Measurements from ENCODE around the gene KIAA2012. TPM values are rescaled to one million over a fixed set of nuclear protein-coding genes. Genes with fewer than 3 reads are reported as not detected.

Gene KIAA2012
- total RNA-seq, 1 donor = not detected

- Histone ChIP-seq H3K27me3 (ENCODE audit: insufficient read depth, low read length) (no peaks in the 10 kb centered on the region), H3K4me3 (ENCODE audit: low read length) (no peak overlapping the region), H3K9me3 (ENCODE audit: low read depth, low read length) (no peaks in the 10 kb centered on the region), H3K4me1 (ENCODE audit: insufficient read depth, low read length) (no peaks in the 10 kb centered on the region)
These were observed 18.4 kb downstream of the KIAA2012 start for GRCh38 chr2:202091476-202091875.

- no peak overlapping the region for H3K4me3 ChIP-seq (ENCODE audit: low read length)
- H3K9me3 ChIP-seq (ENCODE audit: low read depth, low read length) = no peaks in the 10 kb centered on the region
- H3K4me1 ChIP-seq (ENCODE audit: insufficient read depth, low read length) = no peaks in the 10 kb centered on the region
- no peaks in the 10 kb centered on the region for H3K27me3 ChIP-seq (ENCODE audit: insufficient read depth, low read length)
These were observed 21.5 kb downstream of the KIAA2012 start for GRCh38 chr2:202094426-202094986.

- no peaks in the 10 kb centered on the region for H3K9me3 ChIP-seq (ENCODE audit: low read depth, low read length)
- H3K27me3 ChIP-seq (ENCODE audit: insufficient read depth, low read length) = no peaks in the 10 kb centered on the region
- H3K4me3 ChIP-seq (ENCODE audit: low read length) = no peak overlapping the region
- no peaks in the 10 kb centered on the region for H3K4me1 ChIP-seq (ENCODE audit: insufficient read depth, low read length)
These were observed 22.2 kb downstream of the KIAA2012 start for GRCh38 chr2:202095235-202095634.

GRCh38 chr2:202096736-202097135 is 23.7 kb downstream of the KIAA2012 start:
- no peak overlapping the region for H3K4me3 ChIP-seq (ENCODE audit: low read length)
- H3K9me3 ChIP-seq (ENCODE audit: low read depth, low read length) = no peaks in the 10 kb centered on the region
- no peaks in the 10 kb centered on the region for H3K27me3 ChIP-seq (ENCODE audit: insufficient read depth, low read length)
- H3K4me1 ChIP-seq (ENCODE audit: insufficient read depth, low read length) = no peaks in the 10 kb centered on the region

GRCh38 chr2:202098291-202098690 is 25.2 kb downstream of the KIAA2012 start:
- Histone ChIP-seq H3K4me1 (ENCODE audit: insufficient read depth, low read length) (no peaks in the 10 kb centered on the region), H3K4me3 (ENCODE audit: low read length) (no peak overlapping the region), H3K9me3 (ENCODE audit: low read depth, low read length) (no peaks in the 10 kb centered on the region), H3K27me3 (ENCODE audit: insufficient read depth, low read length) (no peaks in the 10 kb centered on the region)

GRCh38 chr2:202099515-202099914 is 26.5 kb downstream of the KIAA2012 start:
- no peak overlapping the region for H3K4me3 ChIP-seq (ENCODE audit: low read length)
- H3K9me3 ChIP-seq (ENCODE audit: low read depth, low read length) = no peaks in the 10 kb centered on the region
- H3K4me1 ChIP-seq (ENCODE audit: insufficient read depth, low read length) = no peaks in the 10 kb centered on the region
- H3K27me3 ChIP-seq (ENCODE audit: insufficient read depth, low read length) = no peaks in the 10 kb centered on the region

- Histone ChIP-seq H3K4me3 (ENCODE audit: low read length) (no peak overlapping the region), H3K9me3 (ENCODE audit: low read depth, low read length) (no peaks in the 10 kb centered on the region), H3K4me1 (ENCODE audit: insufficient read depth, low read length) (no peaks in the 10 kb centered on the region), H3K27me3 (ENCODE audit: insufficient read depth, low read length) (no peaks in the 10 kb centered on the region)
These were observed 27.1 kb downstream of the KIAA2012 start for GRCh38 chr2:202100176-202100575.

GRCh38 chr2:202101026-202101579 is 28.0 kb downstream of the KIAA2012 start:
- no peaks in the 10 kb centered on the region for H3K27me3 ChIP-seq (ENCODE audit: insufficient read depth, low read length)
- no peaks in the 10 kb centered on the region for H3K4me1 ChIP-seq (ENCODE audit: insufficient read depth, low read length)
- H3K9me3 ChIP-seq (ENCODE audit: low read depth, low read length) = no peaks in the 10 kb centered on the region
- no peak overlapping the region for H3K4me3 ChIP-seq (ENCODE audit: low read length)

GRCh38 chr2:202102425-202103000 is 29.5 kb downstream of the KIAA2012 start:
- Histone ChIP-seq H3K4me3 (ENCODE audit: low read length) (no peak overlapping the region), H3K4me1 (ENCODE audit: insufficient read depth, low read length) (no peaks in the 10 kb centered on the region), H3K27me3 (ENCODE audit: insufficient read depth, low read length) (no peaks in the 10 kb centered on the region), H3K9me3 (ENCODE audit: low read depth, low read length) (no peaks in the 10 kb centered on the region)

GRCh38 chr2:202104286-202104870 is 31.3 kb downstream of the KIAA2012 start:
- H3K9me3 ChIP-seq (ENCODE audit: low read depth, low read length) = no peaks in the 10 kb centered on the region
- H3K4me3 ChIP-seq (ENCODE audit: low read length) = no peak overlapping the region
- no peaks in the 10 kb centered on the region for H3K4me1 ChIP-seq (ENCODE audit: insufficient read depth, low read length)

GRCh38 chr2:202105025-202105424 is 32.0 kb downstream of the KIAA2012 start:
- Histone ChIP-seq H3K4me1 (ENCODE audit: insufficient read depth, low read length) (no peaks in the 10 kb centered on the region), H3K4me3 (ENCODE audit: low read length) (no peak overlapping the region), H3K27me3 (ENCODE audit: insufficient read depth, low read length) (no peaks in the 10 kb centered on the region)

More at GRCh38 chr2:202104286-202104870, 31.3 kb downstream of the KIAA2012 start:
- no peaks in the 10 kb centered on the region for H3K27me3 ChIP-seq (ENCODE audit: insufficient read depth, low read length)

GRCh38 chr2:202108345-202108744 is 35.3 kb downstream of the KIAA2012 start:
- Histone ChIP-seq H3K4me3 (ENCODE audit: low read length) (no peak overlapping the region), H3K4me1 (ENCODE audit: insufficient read depth, low read length) (no peaks in the 10 kb centered on the region), H3K9me3 (ENCODE audit: low read depth, low read length) (no peaks in the 10 kb centered on the region)

More at GRCh38 chr2:202105025-202105424, 32.0 kb downstream of the KIAA2012 start:
- no peaks in the 10 kb centered on the region for H3K9me3 ChIP-seq (ENCODE audit: low read depth, low read length)

GRCh38 chr2:202109139-202109736 is 36.2 kb downstream of the KIAA2012 start:
- Histone ChIP-seq H3K27me3 (ENCODE audit: insufficient read depth, low read length) (no peaks in the 10 kb centered on the region), H3K4me3 (ENCODE audit: low read length) (no peak overlapping the region), H3K9me3 (ENCODE audit: low read depth, low read length) (no peaks in the 10 kb centered on the region), H3K4me1 (ENCODE audit: insufficient read depth, low read length) (no peaks in the 10 kb centered on the region)

More at GRCh38 chr2:202108345-202108744, 35.3 kb downstream of the KIAA2012 start:
- H3K27me3 ChIP-seq (ENCODE audit: insufficient read depth, low read length) = no peaks in the 10 kb centered on the region

GRCh38 chr2:202109737-202110184 is 36.7 kb downstream of the KIAA2012 start:
- Histone ChIP-seq H3K9me3 (ENCODE audit: low read depth, low read length) (no peaks in the 10 kb centered on the region), H3K27me3 (ENCODE audit: insufficient read depth, low read length) (no peaks in the 10 kb centered on the region), H3K4me3 (ENCODE audit: low read length) (no peak overlapping the region)

GRCh38 chr2:202110491-202110890 is 37.4 kb downstream of the KIAA2012 start:
- Histone ChIP-seq H3K4me3 (ENCODE audit: low read length) (no peak overlapping the region), H3K4me1 (ENCODE audit: insufficient read depth, low read length) (peaks cover 9% of the 10 kb centered on the region), H3K9me3 (ENCODE audit: low read depth, low read length) (no peaks in the 10 kb centered on the region), H3K27me3 (ENCODE audit: insufficient read depth, low read length) (no peaks in the 10 kb centered on the region)

More at GRCh38 chr2:202109737-202110184, 36.7 kb downstream of the KIAA2012 start:
- peaks cover 2% of the 10 kb centered on the region for H3K4me1 ChIP-seq (ENCODE audit: insufficient read depth, low read length)

Data from mononuclear cell (primary cell).